Measurements from ENCODE around the gene SOWAHD.
"Not testable (repeated sequence)": the region's sequence is repeated elsewhere in the genome, so short reads cannot be mapped to it uniquely, and the experiment has no call there.

Gene SOWAHD

GRCh38 chrX:119757979-119758730 is at the start of gene SOWAHD:
TSS of gene SOWAHD (plus strand) at chrX:119758588. CDS start at chrX:119758668, 80 bp downstream.
- DNase-seq = peak; percentile 57

GRCh38 chrX:119708936-119709335 is 49.5 kb upstream of the SOWAHD start:
- DNase-seq = no peak

GRCh38 chrX:119709630-119710029 is 48.8 kb upstream of the SOWAHD start:
- no peak for DNase-seq

GRCh38 chrX:119721487-119721886 is 36.9 kb upstream of the SOWAHD start:
- DNase-seq = no peak

GRCh38 chrX:119721926-119722325 is 36.5 kb upstream of the SOWAHD start:
- no peak for DNase-seq

- no peak for DNase-seq
Observed at GRCh38 chrX:119726900-119727555, 31.4 kb upstream of the SOWAHD start.

- DNase-seq = no peak
Observed at GRCh38 chrX:119728487-119728886, 29.9 kb upstream of the SOWAHD start.

- DNase-seq = no peak
Observed at GRCh38 chrX:119729408-119730201, 28.8 kb upstream of the SOWAHD start.

GRCh38 chrX:119734897-119735339 is 23.5 kb upstream of the SOWAHD start:
- peak; percentile 39 for DNase-seq

- DNase-seq = no peak
Observed at GRCh38 chrX:119735467-119735866, 22.9 kb upstream of the SOWAHD start.

- DNase-seq = no peak
Observed at GRCh38 chrX:119736206-119736764, 22.1 kb upstream of the SOWAHD start.

GRCh38 chrX:119738742-119739141 is 19.6 kb upstream of the SOWAHD start:
- no peak for DNase-seq

GRCh38 chrX:119745283-119745848 is 13.0 kb upstream of the SOWAHD start:
- DNase-seq = no peak

- DNase-seq = not testable (repeated sequence)
Observed at GRCh38 chrX:119750131-119750530, 8.3 kb upstream of the SOWAHD start.

GRCh38 chrX:119750751-119751150 is 7.6 kb upstream of the SOWAHD start:
- not testable (repeated sequence) for DNase-seq

- DNase-seq = no peak
Observed at GRCh38 chrX:119753001-119753400, 5.4 kb upstream of the SOWAHD start.

- DNase-seq = no peak
Observed at GRCh38 chrX:119753639-119754257, 4.6 kb upstream of the SOWAHD start.

GRCh38 chrX:119755981-119756533 is 2.3 kb upstream of the SOWAHD start:
- no peak for DNase-seq

- DNase-seq = no peak
Observed at GRCh38 chrX:119756926-119757635, 1.3 kb upstream of the SOWAHD start.

GRCh38 chrX:119757646-119757978 is 776 bp upstream of the SOWAHD start:
- peak; percentile 45 for DNase-seq

- DNase-seq = no peak
Observed at GRCh38 chrX:119758731-119759247, 401 bp downstream of the SOWAHD start.
